HG03066 (cell line): ENCODE results near the gene PDE1A.

Experiments
- ATAC-seq: cut with Tn5 transposase; IDR thresholded peaks from one replicate; pipeline ENCODE4 v1.9.1; 2021; ENCODE audit warnings: low read depth; ENCODE audit not compliant: unreplicated experiment

PDE1A gene

GRCh38 chr2:182426918-182427240 is at the start of gene PDE1A:
TSS of gene PDE1A (minus strand) at chr2:182427036.
- no peak for ATAC-seq

- no peak for ATAC-seq
Measured at GRCh38 chr2:182473635-182474034, 46.8 kb upstream of the PDE1A start.

- ATAC-seq, result no peak
Measured at GRCh38 chr2:182463760-182464159, 36.9 kb upstream of the PDE1A start.

DNA sequence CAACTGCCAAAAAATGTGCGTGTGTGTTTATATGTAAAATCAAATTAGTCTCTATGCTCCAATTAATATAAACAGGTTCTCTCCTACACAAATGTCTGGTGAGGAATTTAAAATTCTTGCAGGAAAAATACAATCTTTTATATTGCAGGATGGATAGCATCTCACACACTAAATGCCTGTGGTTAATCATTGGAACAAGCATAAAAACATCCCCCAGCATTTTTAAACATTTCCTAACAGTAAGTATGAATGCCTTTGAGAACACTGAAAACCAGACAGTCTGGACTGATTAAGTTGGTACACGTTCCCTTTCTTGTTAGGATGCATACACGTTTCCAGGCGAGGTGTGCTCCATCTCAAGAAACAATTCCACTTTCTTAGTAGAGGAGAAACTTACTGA is 29.9 kb upstream of the PDE1A start:
- ATAC-seq, result no peak

- no peak for ATAC-seq
Measured at GRCh38 chr2:182452456-182452990, 25.7 kb upstream of the PDE1A start.

- no peak for ATAC-seq
Measured at GRCh38 chr2:182448371-182448770, 21.5 kb upstream of the PDE1A start.

- ATAC-seq, result no peak
Measured at GRCh38 chr2:182447863-182448262, 21.0 kb upstream of the PDE1A start.

DNA sequence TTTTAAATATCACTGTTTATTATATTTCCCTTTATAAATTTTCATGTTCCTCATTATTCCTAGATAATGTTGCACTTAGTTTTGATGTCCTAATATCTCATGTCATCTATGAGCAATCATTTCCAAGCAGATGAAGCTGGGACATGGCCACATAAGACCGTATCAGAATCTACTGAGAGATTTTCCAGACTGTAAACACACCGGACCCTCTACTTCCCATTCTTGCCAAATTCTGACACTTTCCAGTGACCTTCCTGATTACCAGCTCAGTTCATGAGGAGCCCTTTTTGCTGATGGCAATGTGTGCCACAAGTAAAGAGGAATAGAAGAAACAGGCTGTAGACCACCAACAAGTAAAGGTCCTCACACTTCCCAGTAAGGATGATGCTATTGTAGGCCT is 20.3 kb upstream of the PDE1A start:
- ATAC-seq, result no peak

DNA sequence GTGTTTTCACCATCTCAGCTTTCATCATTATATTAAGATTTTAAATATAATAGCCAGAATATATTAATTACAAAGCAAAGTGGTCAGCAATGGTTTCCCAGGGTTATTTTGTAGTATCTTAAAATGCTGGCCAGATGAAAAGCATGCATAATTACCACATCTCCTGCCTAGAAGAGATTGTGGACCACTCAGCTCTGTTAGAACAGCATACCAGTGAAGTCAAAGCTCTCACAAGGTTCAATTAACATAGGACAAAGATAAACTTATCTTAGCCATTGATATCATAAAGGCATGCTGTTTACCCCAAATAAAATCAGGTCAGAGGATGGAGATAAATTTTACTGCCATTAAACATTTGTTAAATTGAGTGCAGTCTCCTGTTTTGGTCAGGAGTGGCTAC is 19.3 kb upstream of the PDE1A start:
- no peak for ATAC-seq

- no peak for ATAC-seq
Measured at GRCh38 chr2:182445391-182445965, 18.6 kb upstream of the PDE1A start.

- ATAC-seq, result no peak
Measured at GRCh38 chr2:182444806-182445205, 18.0 kb upstream of the PDE1A start.

- no peak for ATAC-seq
Measured at GRCh38 chr2:182444170-182444569, 17.3 kb upstream of the PDE1A start.

DNA sequence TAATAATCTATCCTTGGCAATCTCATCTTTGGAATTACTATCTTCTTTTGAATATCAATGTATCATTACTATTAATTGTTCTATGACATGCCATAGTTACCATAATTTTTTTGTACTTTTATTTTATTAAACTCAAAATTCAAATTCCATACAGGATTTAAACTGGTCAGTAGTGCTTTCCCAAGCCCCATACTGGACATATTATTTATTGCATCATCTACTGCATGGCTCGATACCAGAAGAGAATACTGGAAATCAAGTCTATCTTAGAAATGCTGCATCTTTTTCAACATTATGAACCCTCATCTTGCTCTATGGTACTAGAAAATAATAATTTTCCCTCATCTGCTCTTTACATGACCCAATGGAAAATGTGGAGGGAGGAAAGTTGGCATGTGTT is 9.4 kb upstream of the PDE1A start:
- no peak for ATAC-seq

DNA sequence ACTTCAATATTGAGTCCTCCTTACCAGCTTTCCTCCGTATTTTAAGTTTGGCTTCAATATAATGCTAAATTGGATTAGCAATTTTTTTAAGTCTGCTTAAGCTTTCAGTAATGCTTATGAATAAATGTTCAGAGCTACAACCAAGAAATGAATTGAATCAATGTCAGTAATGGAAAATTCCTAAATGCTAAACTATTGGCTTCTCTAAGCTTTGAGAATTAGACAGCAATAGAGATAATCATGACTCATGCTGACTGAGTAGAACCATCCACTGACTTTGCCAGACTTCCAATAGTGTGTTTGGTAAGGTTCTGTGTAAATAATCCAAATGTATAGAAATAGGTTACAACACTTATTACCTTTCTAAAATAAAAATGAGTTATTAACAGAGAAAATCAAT is 8.9 kb upstream of the PDE1A start:
- ATAC-seq, result no peak

DNA sequence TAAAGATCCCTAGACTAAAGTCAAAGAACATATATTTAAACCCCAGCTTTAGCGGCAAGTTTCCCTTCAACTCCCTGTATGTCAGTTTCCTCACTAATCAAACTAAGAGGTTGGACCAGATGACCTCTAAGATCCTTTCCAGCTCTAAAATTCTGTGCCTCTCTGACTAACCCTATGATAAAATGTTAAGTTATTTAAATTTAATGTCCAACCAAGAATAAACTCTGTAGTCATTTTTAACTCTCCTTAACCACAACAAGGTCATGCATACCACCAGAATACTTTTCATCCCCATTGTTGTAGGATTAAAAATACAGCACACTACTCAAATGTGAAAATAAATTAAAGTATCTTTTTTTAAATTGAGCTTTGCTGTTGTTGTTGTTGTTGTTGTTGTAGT is 5.2 kb upstream of the PDE1A start:
- no peak for ATAC-seq

DNA sequence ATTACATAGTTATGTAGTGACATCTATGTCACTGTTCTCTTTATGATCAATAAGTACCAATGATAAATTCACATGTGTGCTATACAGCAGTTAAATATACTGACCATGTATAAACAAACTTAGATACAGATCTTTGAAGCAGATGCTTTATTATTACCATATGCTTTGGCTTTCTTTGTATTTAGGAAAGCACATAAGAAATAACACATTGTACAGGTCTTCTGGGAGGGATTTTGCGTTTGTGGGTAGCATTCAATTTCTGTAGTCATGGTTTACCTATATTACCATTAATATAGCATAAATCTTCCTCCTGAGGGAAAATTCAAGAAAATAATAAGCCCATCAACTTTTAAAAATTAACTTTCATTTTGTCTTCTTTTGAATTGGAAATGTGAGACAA is 1.6 kb upstream of the PDE1A start:
- no peak for ATAC-seq

GRCh38 chr2:182426082-182426917 is 536 bp downstream of the PDE1A start:
- ATAC-seq, result no peak

GRCh38 chr2:182422864-182423263 is 4.0 kb downstream of the PDE1A start:
- ATAC-seq, result no peak

GRCh38 chr2:182420669-182421068 is 6.2 kb downstream of the PDE1A start:
- no peak for ATAC-seq

- ATAC-seq, result no peak
Measured at GRCh38 chr2:182416861-182417260, 10.0 kb downstream of the PDE1A start.

DNA sequence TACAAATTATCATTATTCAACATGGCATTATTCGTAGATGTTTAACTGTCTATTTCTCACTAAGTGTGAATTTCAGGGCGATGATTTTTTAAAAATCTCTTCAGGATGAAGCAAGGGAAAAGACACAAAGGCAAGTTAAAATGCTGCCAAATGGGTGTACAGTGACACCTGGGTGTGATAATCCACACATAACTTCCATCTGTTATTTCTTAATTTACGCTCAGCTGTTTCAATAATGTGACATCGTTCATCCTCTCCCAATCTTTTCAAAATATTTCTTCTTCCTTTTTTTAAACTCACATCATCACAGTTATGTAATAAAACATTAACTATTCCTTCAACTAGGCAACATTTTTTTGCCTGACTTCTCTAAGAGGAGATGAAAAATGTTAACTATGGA is 10.6 kb downstream of the PDE1A start:
- no peak for ATAC-seq

- no peak for ATAC-seq
Measured at GRCh38 chr2:182415771-182416170, 11.1 kb downstream of the PDE1A start.
